DND-41 (cell line): ENCODE results near the gene TNKS2.
A peak's percentile ranks its signal among the peaks of the same experiment; 100 is the strongest.
"Not testable (repeated sequence)": the region's sequence is repeated elsewhere in the genome, so short reads cannot be mapped to it uniquely, and the experiment has no call there.

ENCODE experiments used
- ATAC-seq: fragments of 200-7000 bp; cut with Tn5 transposase; 3 replicates; pipeline ENCODE4 v1.9.1; 2021; ENCODE audit warnings: low read depth; ENCODE audit not compliant: insufficient read depth
- DNase-seq: peaks from one replicate; pipeline ENCODE4 v3.0.0-alpha.2; 2020
- H2AFZ ChIP-seq: 2 replicates; pipeline ENCODE4 v1.6.0; 2012; ENCODE audit warnings: low read depth, low read length
- H3K27ac ChIP-seq: 2 replicates; pipeline ENCODE4 v1.5.1; 2012; ENCODE audit warnings: low read length, inconsistent platforms
- H3K27me3 ChIP-seq: fragments of 200-600 bp; sonication (generic); 2 replicates; pipeline ENCODE4 v1.6.0; 2012; ENCODE audit warnings: low read length, mild to moderate bottlenecking, inconsistent platforms; ENCODE audit not compliant: insufficient read depth, poor library complexity
- H3K36me3 ChIP-seq: 2 replicates; pipeline ENCODE4 v1.5.1; 2012; ENCODE audit warnings: low read length, inconsistent platforms; ENCODE audit not compliant: insufficient read depth
- H3K4me1 ChIP-seq: 2 replicates; pipeline ENCODE4 v1.5.1; 2012; ENCODE audit warnings: mild to moderate bottlenecking, low read length; ENCODE audit not compliant: insufficient read depth
- H3K4me2 ChIP-seq: 2 replicates; pipeline ENCODE4 v1.6.0; 2012; ENCODE audit warnings: mild to moderate bottlenecking, moderate library complexity, low read length, inconsistent platforms; ENCODE audit not compliant: insufficient read depth
- H3K4me3 ChIP-seq, 2 experiments: fragments of 200-600 bp in 1 of 2; shearing (Covaris generic) in 1 of 2; 2 replicates each; pipeline ENCODE4 v1.5.1; 2012 to 2016; ENCODE audit warnings: inconsistent platforms in 2 of 2, low read length in 2 of 2, mild to moderate bottlenecking in 2 of 2, low read depth in 1 of 2, moderate library complexity in 1 of 2
- H3K79me2 ChIP-seq: 2 replicates; pipeline ENCODE4 v1.6.0; 2012; ENCODE audit warnings: low read length, inconsistent platforms; ENCODE audit not compliant: insufficient read depth
- H3K9ac ChIP-seq: 2 replicates; pipeline ENCODE4 v1.6.0; 2012; ENCODE audit warnings: low read depth, mild to moderate bottlenecking, inconsistent platforms, low read length, moderate library complexity
- H3K9me3 ChIP-seq: 2 replicates; pipeline ENCODE4 v1.5.1; 2012; ENCODE audit warnings: low read length, moderate library complexity, mild to moderate bottlenecking, inconsistent platforms; ENCODE audit not compliant: insufficient read depth, severe bottlenecking
- H4K20me1 ChIP-seq: 2 replicates; pipeline ENCODE4 v1.6.0; 2012; ENCODE audit warnings: low read length; ENCODE audit not compliant: insufficient read depth
- EZH2 ChIP-seq: IDR thresholded peaks from 3 replicates; pipeline ENCODE4 v1.6.1; 2012; ENCODE audit warnings: borderline replicate concordance, low read depth, mild to moderate bottlenecking, moderate library complexity, low read length, inconsistent platforms; ENCODE audit not compliant: severe bottlenecking
- TF ChIP-seq, protein P1 (sequence below): IDR thresholded peaks from 2 replicates; pipeline ENCODE4 v1.5.1; 2012; ENCODE audit warnings: borderline replicate concordance, low read length, moderate library complexity, mild to moderate bottlenecking; ENCODE audit not compliant: poor library complexity, severe bottlenecking; ENCODE audit errors: extremely low read depth

TNKS2 gene

DNA sequence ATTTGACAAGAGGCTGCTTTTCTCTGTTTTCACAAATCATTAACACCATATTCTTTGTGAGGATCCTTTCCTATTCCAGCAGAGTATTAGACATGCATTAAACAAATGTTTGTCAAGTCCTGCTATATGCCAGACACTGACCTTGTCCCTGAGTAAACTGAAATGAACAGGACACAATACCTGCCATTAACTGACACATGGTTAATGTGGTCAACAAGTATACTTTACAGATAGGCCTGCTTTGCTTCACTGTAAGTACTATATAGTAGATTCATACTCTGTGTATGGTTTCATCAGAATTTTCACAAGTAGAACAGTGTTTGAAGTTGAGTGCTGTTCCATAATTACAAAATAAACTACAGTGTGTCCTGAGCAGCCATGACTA, 5.9 kb downstream of the TNKS2 start:
- Histone ChIP-seq H3K79me2 (peaks cover 88% of the 10 kb centered on the region), H3K27me3 (no peaks in the 10 kb centered on the region), H3K9ac (no peak overlapping the region), H3K4me3 (no peak overlapping the region), H4K20me1 (peaks cover 53% of the 10 kb centered on the region), H3K9me3 (no peaks in the 10 kb centered on the region), H2AFZ (no peak overlapping the region), H3K4me1 (peaks cover 38% of the 10 kb centered on the region), H3K4me2 (peak overlapping the region; percentile 5; the same call in 1 of the 2 replicates), H3K27ac (no peak overlapping the region), H3K36me3 (peaks cover 56% of the 10 kb centered on the region)
- ATAC-seq (no peak), DNase-seq (no peak)
- TF ChIP-seq, protein P1, sequence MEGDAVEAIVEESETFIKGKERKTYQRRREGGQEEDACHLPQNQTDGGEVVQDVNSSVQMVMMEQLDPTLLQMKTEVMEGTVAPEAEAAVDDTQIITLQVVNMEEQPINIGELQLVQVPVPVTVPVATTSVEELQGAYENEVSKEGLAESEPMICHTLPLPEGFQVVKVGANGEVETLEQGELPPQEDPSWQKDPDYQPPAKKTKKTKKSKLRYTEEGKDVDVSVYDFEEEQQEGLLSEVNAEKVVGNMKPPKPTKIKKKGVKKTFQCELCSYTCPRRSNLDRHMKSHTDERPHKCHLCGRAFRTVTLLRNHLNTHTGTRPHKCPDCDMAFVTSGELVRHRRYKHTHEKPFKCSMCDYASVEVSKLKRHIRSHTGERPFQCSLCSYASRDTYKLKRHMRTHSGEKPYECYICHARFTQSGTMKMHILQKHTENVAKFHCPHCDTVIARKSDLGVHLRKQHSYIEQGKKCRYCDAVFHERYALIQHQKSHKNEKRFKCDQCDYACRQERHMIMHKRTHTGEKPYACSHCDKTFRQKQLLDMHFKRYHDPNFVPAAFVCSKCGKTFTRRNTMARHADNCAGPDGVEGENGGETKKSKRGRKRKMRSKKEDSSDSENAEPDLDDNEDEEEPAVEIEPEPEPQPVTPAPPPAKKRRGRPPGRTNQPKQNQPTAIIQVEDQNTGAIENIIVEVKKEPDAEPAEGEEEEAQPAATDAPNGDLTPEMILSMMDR = no peak
- TF ChIP-seq EZH2 = no peak

DNA sequence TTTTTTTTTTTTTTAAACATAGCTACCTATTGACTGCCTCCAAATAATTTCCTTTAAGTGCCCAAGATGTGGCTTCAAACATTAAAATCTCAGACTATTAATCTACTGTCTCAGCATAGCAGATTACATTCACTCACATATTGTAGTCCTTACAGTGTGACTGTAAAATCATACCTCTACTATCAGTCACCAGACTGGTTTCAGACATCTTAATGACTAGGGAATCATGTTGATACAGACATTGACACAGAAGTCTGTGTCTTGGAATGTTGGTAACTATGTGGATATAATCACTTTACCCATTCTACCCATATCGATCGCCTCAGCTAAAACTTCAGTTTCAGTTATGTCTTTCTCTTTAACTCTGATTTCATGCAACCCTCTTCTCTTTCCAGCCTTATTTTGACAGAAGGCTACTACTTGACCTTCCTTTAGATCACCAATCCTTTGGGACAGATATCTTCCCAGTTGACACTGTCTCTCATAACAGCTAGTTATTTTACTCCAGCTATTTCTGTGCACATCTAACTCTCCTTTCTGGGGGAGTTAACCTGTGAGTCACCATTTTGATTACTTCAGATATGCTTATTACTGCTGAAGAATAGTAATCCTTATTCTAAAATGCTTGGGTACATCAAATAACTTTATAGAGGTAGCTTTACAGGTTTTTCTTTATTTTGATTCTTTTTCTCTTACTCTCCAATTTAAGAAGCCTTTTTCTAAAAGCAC, 7.0 kb downstream of the TNKS2 start:
- Histone ChIP-seq H3K4me1 (peaks cover 28% of the 10 kb centered on the region), H3K27ac (no peak overlapping the region), H3K9ac (no peak overlapping the region), H3K9me3 (no peaks in the 10 kb centered on the region), H3K36me3 (peaks cover 56% of the 10 kb centered on the region), H4K20me1 (peaks cover 61% of the 10 kb centered on the region), H3K27me3 (no peaks in the 10 kb centered on the region), H3K4me3 (no peak overlapping the region), H3K4me2 (no peak overlapping the region), H2AFZ (no peak overlapping the region), H3K79me2 (peaks cover 86% of the 10 kb centered on the region)
- no peak for ATAC-seq
- DNase-seq = no peak
- TF ChIP-seq, protein P1 = no peak
- TF ChIP-seq EZH2 = no peak

DNA sequence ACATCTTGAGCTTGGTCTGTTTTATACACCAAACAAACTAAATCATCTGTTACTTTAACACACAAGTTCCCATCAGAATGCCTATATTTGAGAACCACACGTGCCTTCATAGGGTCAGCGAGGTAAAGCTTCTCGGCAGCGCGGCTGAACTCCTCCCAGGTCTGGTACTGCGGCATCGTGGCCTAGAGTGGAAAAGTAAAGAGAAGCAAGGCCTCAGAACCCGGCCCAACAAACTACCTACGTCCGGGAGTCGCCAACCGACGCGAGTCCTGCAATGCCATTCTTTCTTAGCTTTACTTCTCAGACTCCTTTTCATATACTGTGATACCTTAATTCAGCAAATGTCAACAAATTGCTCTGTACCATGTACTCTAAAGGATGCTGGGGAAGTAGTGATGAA, 9.0 kb downstream of the TNKS2 start:
- H3K27ac ChIP-seq, H2AFZ ChIP-seq, DNase-seq, H3K4me2 ChIP-seq, H3K27me3 ChIP-seq, H3K9me3 ChIP-seq, H3K4me3 ChIP-seq, H3K9ac ChIP-seq: not testable (repeated sequence)
- Histone ChIP-seq H3K4me1 (peaks cover 13% of the 10 kb centered on the region; the same call in 1 of the 2 replicates), H4K20me1 (peaks cover 59% of the 10 kb centered on the region), H3K79me2 (peaks cover 85% of the 10 kb centered on the region), H3K36me3 (peaks cover 57% of the 10 kb centered on the region)
- ATAC-seq = peak; percentile 63; the same call in 2 of the 3 replicates

DNA sequence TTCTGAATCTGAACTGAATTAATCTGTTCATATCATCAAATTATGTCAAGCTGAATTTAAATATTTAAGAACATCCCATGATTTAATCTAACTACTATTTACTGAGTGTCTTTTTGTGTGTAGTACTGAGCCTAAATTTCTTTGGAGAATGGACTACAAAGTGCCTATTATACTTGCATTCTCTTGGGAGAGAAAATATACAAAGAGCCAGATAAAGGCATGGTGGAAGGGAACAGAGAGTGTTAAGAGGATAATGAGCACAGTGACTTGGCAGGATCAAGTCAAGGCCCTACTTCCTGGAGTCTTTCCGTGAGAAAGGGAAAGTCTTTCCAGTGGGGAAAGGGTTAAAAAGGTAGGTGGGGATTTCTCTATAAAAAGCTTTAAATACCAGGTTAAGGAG, 15.0 kb downstream of the TNKS2 start:
- no peaks in the 10 kb centered on the region for H3K9me3 ChIP-seq
- no peak overlapping the region for H3K4me2 ChIP-seq
- TF ChIP-seq EZH2 = no peak
- TF ChIP-seq, protein P1 = no peak
- H3K4me1 ChIP-seq = no peaks in the 10 kb centered on the region
- H4K20me1 ChIP-seq = peaks cover 36% of the 10 kb centered on the region; the same call in 1 of the 2 replicates
- H3K79me2 ChIP-seq = peaks cover 66% of the 10 kb centered on the region
- no peaks in the 10 kb centered on the region for H3K27me3 ChIP-seq
- H3K27ac ChIP-seq = no peak overlapping the region
- H3K36me3 ChIP-seq = peaks cover 67% of the 10 kb centered on the region
- no peak overlapping the region for H3K9ac ChIP-seq
- no peak overlapping the region for H3K4me3 ChIP-seq
- DNase-seq (no peak), ATAC-seq (no peak)
- H2AFZ ChIP-seq = no peak overlapping the region
